Mesendoderm (in vitro differentiated cells): ENCODE data around the gene ALDOB.

Experiments
- DNase-seq: peaks from one replicate; pipeline ENCODE4 v3.0.0; 2013
- H2AK5ac ChIP-seq: 2 replicates; pipeline ENCODE4 v1.6.1; 2013; ENCODE audit warnings: low read length, inconsistent platforms
- H2BK120ac ChIP-seq: 2 replicates; pipeline ENCODE4 v1.6.1; 2013; ENCODE audit warnings: low read depth, mild to moderate bottlenecking, low read length, moderate library complexity, mixed read lengths
- H2BK15ac ChIP-seq: replicated peaks from 2 replicates; pipeline ENCODE4 v1.6.1; 2013; ENCODE audit warnings: low read depth, mild to moderate bottlenecking, moderate library complexity
- H2BK5ac ChIP-seq: 2 replicates; pipeline ENCODE4 v1.6.1; 2013; ENCODE audit warnings: low read length, inconsistent platforms
- H3K18ac ChIP-seq: 2 replicates; pipeline ENCODE4 v1.6.1; 2013; ENCODE audit warnings: mild to moderate bottlenecking, low read length, mixed read lengths
- H3K23ac ChIP-seq: one replicate; pipeline ENCODE4 v1.6.1; 2013; ENCODE audit warnings: low read length
- H3K27ac ChIP-seq: 2 replicates; pipeline ENCODE4 v1.5.1; 2013; ENCODE audit warnings: low read depth, mild to moderate bottlenecking, inconsistent platforms, low read length, moderate library complexity
- H3K27me3 ChIP-seq: 2 replicates; pipeline ENCODE4 v1.6.1; 2013; ENCODE audit warnings: low read length, control low read depth, mild to moderate bottlenecking, inconsistent platforms; ENCODE audit not compliant: insufficient read depth, poor library complexity
- H3K36me3 ChIP-seq: 2 replicates; pipeline ENCODE4 v1.6.1; 2013; ENCODE audit warnings: low read length, inconsistent platforms; ENCODE audit not compliant: control insufficient read depth, insufficient read depth
- H3K4ac ChIP-seq: one replicate; pipeline ENCODE4 v1.6.1; 2013; ENCODE audit warnings: low read depth, mild to moderate bottlenecking, low read length, moderate library complexity
- H3K4me1 ChIP-seq: 2 replicates; pipeline ENCODE4 v1.6.1; 2013; ENCODE audit warnings: low read depth, low read length, inconsistent platforms; ENCODE audit not compliant: control insufficient read depth
- H3K4me2 ChIP-seq: 2 replicates; pipeline ENCODE4 v1.6.1; 2013; ENCODE audit warnings: low read length
- H3K4me3 ChIP-seq: 2 replicates; pipeline ENCODE4 v1.5.1; 2013; ENCODE audit warnings: mild to moderate bottlenecking, low read length
- H3K56ac ChIP-seq: one replicate; pipeline ENCODE4 v1.6.1; 2013; ENCODE audit warnings: low read length
- H3K79me1 ChIP-seq: 2 replicates; pipeline ENCODE4 v1.6.1; 2013; ENCODE audit warnings: low read length, inconsistent platforms
- H3K79me2 ChIP-seq: 2 replicates; pipeline ENCODE4 v1.6.1; 2013; ENCODE audit warnings: mild to moderate bottlenecking, low read length; ENCODE audit not compliant: control insufficient read depth, insufficient read depth
- H3K9ac ChIP-seq: 2 replicates; pipeline ENCODE4 v1.6.1; 2013; ENCODE audit warnings: low read length, inconsistent platforms
- H4K5ac ChIP-seq: one replicate; pipeline ENCODE4 v1.6.1; 2013; ENCODE audit warnings: low read length
- H4K8ac ChIP-seq: one replicate; pipeline ENCODE4 v1.6.1; 2013; ENCODE audit warnings: low read depth, mild to moderate bottlenecking, control low read depth, low read length, moderate library complexity
- WGBS: extraction: QIAGEN DNeasy Blood & Tissue Kit; methylation state at CpG from one replicate; pipeline ENCODE4 v1.1.7; 2013; ENCODE audit warnings: low lambda C conversion rate, missing lambda C conversion rate; ENCODE audit not compliant: insufficient coverage; ENCODE audit errors: extremely low coverage; 5-methylcytosine and 5-hydroxymethylcytosine counted together

ALDOB gene

GRCh38 chr9:101453776-101454570 is 18.4 kb upstream of the ALDOB start:
- H2BK15ac ChIP-seq = no peak overlapping the region
- no peak overlapping the region for H3K4me2 ChIP-seq
- no peak overlapping the region for H4K8ac ChIP-seq
- H2BK120ac ChIP-seq = no peak overlapping the region
- H2BK5ac ChIP-seq = no peak overlapping the region
- H3K23ac ChIP-seq = no peak overlapping the region
- no peak overlapping the region for H3K4ac ChIP-seq
- H3K36me3 ChIP-seq = no peaks in the 10 kb centered on the region
- H4K5ac ChIP-seq = no peak overlapping the region
- H3K9ac ChIP-seq = no peak overlapping the region
- H3K4me3 ChIP-seq = no peak overlapping the region
- no peak overlapping the region for H3K27ac ChIP-seq
- no peaks in the 10 kb centered on the region for H3K27me3 ChIP-seq
- no peak overlapping the region for H3K18ac ChIP-seq
- WGBS = no CpG with 5 or more reads among the region's 4 CpGs
- H3K4me1 ChIP-seq = no peaks in the 10 kb centered on the region
- H3K79me1 ChIP-seq = no peaks in the 10 kb centered on the region
- no peak for DNase-seq
- no peak overlapping the region for H3K56ac ChIP-seq
- H3K79me2 ChIP-seq = no peaks in the 10 kb centered on the region
- H2AK5ac ChIP-seq = no peak overlapping the region

- Histone ChIP-seq H3K4ac (no peak overlapping the region), H3K4me1 (no peaks in the 10 kb centered on the region), H2BK15ac (no peak overlapping the region), H3K79me1 (no peaks in the 10 kb centered on the region), H3K56ac (no peak overlapping the region), H3K23ac (no peak overlapping the region), H3K4me2 (no peak overlapping the region), H2BK5ac (no peak overlapping the region), H3K4me3 (no peak overlapping the region), H3K27ac (no peak overlapping the region), H3K18ac (no peak overlapping the region), H4K8ac (no peak overlapping the region), H2AK5ac (no peak overlapping the region), H4K5ac (no peak overlapping the region), H3K36me3 (no peaks in the 10 kb centered on the region), H3K27me3 (no peaks in the 10 kb centered on the region), H2BK120ac (no peak overlapping the region), H3K9ac (no peak overlapping the region), H3K79me2 (no peaks in the 10 kb centered on the region)
- no CpG with 5 or more reads among the region's 4 CpGs for WGBS
- DNase-seq = no peak
These were observed 15.9 kb upstream of the ALDOB start for GRCh38 chr9:101451498-101451897.

- no peak overlapping the region for H2AK5ac ChIP-seq
- H4K5ac ChIP-seq = no peak overlapping the region
- H3K4me2 ChIP-seq = no peak overlapping the region
- H3K4me1 ChIP-seq = no peaks in the 10 kb centered on the region
- H3K4ac ChIP-seq = no peak overlapping the region
- no peak overlapping the region for H4K8ac ChIP-seq
- H2BK5ac ChIP-seq = no peak overlapping the region
- H3K4me3 ChIP-seq = no peak overlapping the region
- no peak overlapping the region for H3K9ac ChIP-seq
- H3K79me2 ChIP-seq = no peaks in the 10 kb centered on the region
- no peak overlapping the region for H2BK120ac ChIP-seq
- H3K23ac ChIP-seq = no peak overlapping the region
- WGBS = 100% methylated on average over 2 of the region's 4 CpGs
- no peaks in the 10 kb centered on the region for H3K36me3 ChIP-seq
- DNase-seq = no peak
- no peak overlapping the region for H3K56ac ChIP-seq
- no peaks in the 10 kb centered on the region for H3K27me3 ChIP-seq
- H3K79me1 ChIP-seq = no peaks in the 10 kb centered on the region
- no peak overlapping the region for H3K27ac ChIP-seq
- no peak overlapping the region for H2BK15ac ChIP-seq
- no peak overlapping the region for H3K18ac ChIP-seq
These were observed 15.4 kb upstream of the ALDOB start for GRCh38 chr9:101450931-101451330.

DNA sequence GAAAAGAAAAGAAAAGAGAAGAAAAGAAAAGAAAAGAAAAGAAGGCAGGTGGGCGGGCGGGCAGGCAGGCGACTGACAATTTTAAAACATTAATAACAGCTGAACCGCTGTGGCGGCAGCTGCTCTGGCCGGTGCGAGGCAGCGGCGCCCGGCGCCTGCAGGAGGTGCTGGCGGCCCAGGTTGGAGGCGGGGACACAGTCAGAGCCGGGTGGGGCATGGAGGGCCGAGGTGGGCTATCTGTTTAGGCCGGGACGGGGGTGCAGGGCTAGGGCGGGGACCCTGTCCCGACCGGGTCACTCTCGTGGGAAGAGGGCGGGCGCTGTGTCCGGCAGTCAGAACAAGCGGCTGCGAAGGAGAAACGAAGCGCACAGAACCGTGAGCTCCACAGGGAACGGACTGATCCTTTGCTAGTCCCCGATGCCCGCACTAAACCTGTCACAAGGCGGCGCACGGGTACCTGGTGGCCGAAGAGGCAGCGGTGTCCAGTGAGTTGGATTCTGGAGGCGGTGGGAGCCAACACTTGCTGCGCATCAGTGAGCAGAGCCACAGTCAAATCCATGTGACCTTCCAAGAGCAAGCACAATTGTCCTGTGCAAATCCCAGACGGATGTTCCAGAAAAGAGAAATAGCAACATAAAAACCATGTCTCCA is 13.6 kb upstream of the ALDOB start:
- Histone ChIP-seq H3K4me2 (peak overlapping the region; percentile 77), H3K27me3 (no peaks in the 10 kb centered on the region), H3K56ac (peak overlapping the region; percentile 94), H2BK5ac (no peak overlapping the region), H2BK15ac (no peak overlapping the region), H3K4me3 (peak overlapping the region; percentile 64), H3K79me1 (no peaks in the 10 kb centered on the region), H3K79me2 (no peaks in the 10 kb centered on the region), H3K18ac (no peak overlapping the region), H4K8ac (no peak overlapping the region), H3K4ac (no peak overlapping the region), H2AK5ac (no peak overlapping the region), H3K9ac (peak overlapping the region; percentile 79), H2BK120ac (no peak overlapping the region), H3K23ac (no peak overlapping the region), H3K36me3 (no peaks in the 10 kb centered on the region), H4K5ac (no peak overlapping the region), H3K27ac (no peak overlapping the region), H3K4me1 (no peaks in the 10 kb centered on the region)
- WGBS = no CpG with 5 or more reads among the region's 40 CpGs
- DNase-seq = peak; percentile 89

GRCh38 chr9:101448680-101449070 is 13.1 kb upstream of the ALDOB start:
- Histone ChIP-seq H3K79me2 (no peaks in the 10 kb centered on the region), H3K23ac (no peak overlapping the region), H4K5ac (no peak overlapping the region), H3K9ac (no peak overlapping the region), H3K36me3 (no peaks in the 10 kb centered on the region), H4K8ac (no peak overlapping the region), H3K27me3 (no peaks in the 10 kb centered on the region), H3K79me1 (no peaks in the 10 kb centered on the region), H3K4ac (no peak overlapping the region), H3K18ac (no peak overlapping the region), H3K27ac (no peak overlapping the region), H2BK120ac (no peak overlapping the region), H3K56ac (no peak overlapping the region), H2BK15ac (no peak overlapping the region), H3K4me2 (no peak overlapping the region), H3K4me1 (no peaks in the 10 kb centered on the region), H2AK5ac (no peak overlapping the region), H3K4me3 (no peak overlapping the region), H2BK5ac (no peak overlapping the region)
- DNase-seq = no peak
- no CpG with 5 or more reads among the region's 4 CpGs for WGBS
